Ovary (tissue), 9 donors: Measurements from ENCODE around the gene KISS1. TPM values are rescaled to one million over a fixed set of nuclear protein-coding genes. Genes with fewer than 3 reads are reported as not detected.

Source experiments
- DNase-seq, 5 donors: peaks; one replicate each; pipeline ENCODE4 v3.0.0-alpha.2; 2019 to 2020
- H3K27ac ChIP-seq, 2 donors: fragments of 200-600 bp; one replicate each; pipeline versions ENCODE4 v1.5.1 to v1.8.0; 2019 to 2022
- H3K27me3 ChIP-seq: fragments of 200-600 bp; one replicate; pipeline ENCODE4 v1.8.0; 2022
- H3K36me3 ChIP-seq: fragments of 200-600 bp; sonication (generic); one replicate; pipeline ENCODE4 v1.5.1; 2019
- H3K4me1 ChIP-seq: one replicate; pipeline ENCODE4 v1.8.1; 2013; ENCODE audit warnings: mild to moderate bottlenecking, moderate library complexity; ENCODE audit not compliant: insufficient read depth
- H3K4me3 ChIP-seq: fragments of 200-600 bp; sonication (generic); one replicate; pipeline ENCODE4 v1.5.1; 2017
- H3K9me3 ChIP-seq, 2 donors: fragments of 200-600 bp in 1 of 2; sonication (generic) in 1 of 2; one replicate each; pipeline versions ENCODE4 v1.5.1 to v1.8.1; 2013 to 2019; ENCODE audit warnings: mild to moderate bottlenecking in 1 of 2, moderate library complexity in 1 of 2
- EP300 ChIP-seq: sonication (generic); formaldehyde crosslinking; IDR thresholded peaks from one replicate; pipeline ENCODE4 v1.6.1; 2017; ENCODE audit warnings: antibody characterized with exemption
- POLR2A ChIP-seq: fragments of 450-650 bp; IDR thresholded peaks from one replicate; pipeline ENCODE4 v1.6.1; 2017; ENCODE audit warnings: antibody characterized with exemption, mild to moderate bottlenecking, moderate library complexity
- WGBS, 3 donors: extraction: QIAGEN DNeasy Blood & Tissue Kit in 1 of 3; methylation state at CpG; one replicate each; pipeline versions ENCODE4 v1.1.5 to v1.1.7; 2013 to 2017; 5-methylcytosine and 5-hydroxymethylcytosine counted together
- intact Hi-C, 4 donors: fragments of 100-400 bp; cut with DNase I; formaldehyde crosslinking; loops; one replicate each; pipeline versions ENCODE4 v1.11.0 to v1.15.1; 2022 to 2023
- polyA plus RNA-seq, 2 donors: library from polyadenylated mRNA; stranded (reverse); fragments of 200-250 nt in 1 of 2; fragments of 350-450 nt in 1 of 2; fragmentation: Illumina TruSeq in 1 of 2; extraction: RNeasy Lipid Tissue Mini Kit (QIAGEN cat#74804) in 1 of 2; gene quantifications; one replicate each; pipeline ENCODE4 v1.2.3, GENCODE V29; 2013 to 2014
- total RNA-seq, 7 donors: library from RNA; depleted of rRNA in 2 of 7; stranded (reverse); fragments of >200 nt in 2 of 7; fragmentation: NEBNext Ultra II Directional in 3 of 7; extraction: Animal tissue kit (Norgen Biotek cat#: 25700) in 3 of 7; gene quantifications; one replicate each; pipeline versions ENCODE4 v1.1.0 to v1.2.4, GENCODE V29; 2016 to 2023
- TF ChIP-seq, protein P1 (sequence below), 3 donors: fragments of 450-650 bp in 2 of 3; fragments of 200-600 bp in 1 of 3; IDR thresholded peaks; one replicate each; pipeline versions ENCODE4 v1.5.1 to v1.8.0; 2016 to 2022; ENCODE audit warnings: antibody characterized with exemption in 3 of 3, mild to moderate bottlenecking in 1 of 3
- donor health status: DM: no; HTN: no; CAD: no; lungs with moderate emphysema.
- donor health status: DM: no; HTN: no; CAD: no.
- donor health status: Bipolar disorder and iron deficiency.
- donor health status: DM: yes; HTN: yes; CAD: no.
- donor health status: DM: no; HTN: no; CAD: no.
- donor health status: DM: yes; HTN: yes; CAD: no.

KISS1 gene
- total and polyA plus RNA-seq, 9 donors = 0.35 TPM; not detected in 8

DNA sequence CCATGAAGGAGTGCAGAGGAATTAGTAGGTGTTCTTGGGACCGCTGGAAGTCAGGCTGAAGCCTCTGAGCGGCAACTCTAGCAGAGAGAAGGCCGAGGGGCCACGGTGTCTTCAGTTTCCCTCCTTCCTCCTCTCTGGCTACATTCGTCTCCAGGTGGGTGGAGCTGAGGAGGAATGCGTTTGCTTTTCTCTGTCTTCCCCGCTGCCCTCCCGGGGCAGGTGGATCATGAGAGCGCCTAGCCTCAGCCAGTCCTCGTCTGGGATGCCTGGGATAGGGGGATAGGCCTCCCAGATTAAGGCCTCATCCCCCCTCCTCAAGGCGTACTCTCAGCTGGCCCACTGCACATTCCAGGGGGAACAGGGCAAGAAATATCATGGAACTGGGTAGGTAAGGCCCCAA lies 25.0 kb upstream of the KISS1 start:
- intact Hi-C loops = no loop called here
- no peak overlapping the region for H3K27ac ChIP-seq
- no peak for DNase-seq
- 82 to 92% (median 87%) methylated on average over 11 of the region's 11 CpGs for WGBS, 3 donors
- TF ChIP-seq, protein P1, sequence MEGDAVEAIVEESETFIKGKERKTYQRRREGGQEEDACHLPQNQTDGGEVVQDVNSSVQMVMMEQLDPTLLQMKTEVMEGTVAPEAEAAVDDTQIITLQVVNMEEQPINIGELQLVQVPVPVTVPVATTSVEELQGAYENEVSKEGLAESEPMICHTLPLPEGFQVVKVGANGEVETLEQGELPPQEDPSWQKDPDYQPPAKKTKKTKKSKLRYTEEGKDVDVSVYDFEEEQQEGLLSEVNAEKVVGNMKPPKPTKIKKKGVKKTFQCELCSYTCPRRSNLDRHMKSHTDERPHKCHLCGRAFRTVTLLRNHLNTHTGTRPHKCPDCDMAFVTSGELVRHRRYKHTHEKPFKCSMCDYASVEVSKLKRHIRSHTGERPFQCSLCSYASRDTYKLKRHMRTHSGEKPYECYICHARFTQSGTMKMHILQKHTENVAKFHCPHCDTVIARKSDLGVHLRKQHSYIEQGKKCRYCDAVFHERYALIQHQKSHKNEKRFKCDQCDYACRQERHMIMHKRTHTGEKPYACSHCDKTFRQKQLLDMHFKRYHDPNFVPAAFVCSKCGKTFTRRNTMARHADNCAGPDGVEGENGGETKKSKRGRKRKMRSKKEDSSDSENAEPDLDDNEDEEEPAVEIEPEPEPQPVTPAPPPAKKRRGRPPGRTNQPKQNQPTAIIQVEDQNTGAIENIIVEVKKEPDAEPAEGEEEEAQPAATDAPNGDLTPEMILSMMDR (IDR thresholded peaks at IDR 0.05) = no peak
- TF ChIP-seq POLR2A = no peak
- no peak for TF ChIP-seq EP300
- H3K36me3 ChIP-seq = no peaks in the 10 kb centered on the region
- no peaks in the 10 kb centered on the region for H3K4me1 ChIP-seq
- no peaks in the 10 kb centered on the region for H3K9me3 ChIP-seq
- no peak overlapping the region for H3K4me3 ChIP-seq
- no peaks in the 10 kb centered on the region for H3K27me3 ChIP-seq

DNA sequence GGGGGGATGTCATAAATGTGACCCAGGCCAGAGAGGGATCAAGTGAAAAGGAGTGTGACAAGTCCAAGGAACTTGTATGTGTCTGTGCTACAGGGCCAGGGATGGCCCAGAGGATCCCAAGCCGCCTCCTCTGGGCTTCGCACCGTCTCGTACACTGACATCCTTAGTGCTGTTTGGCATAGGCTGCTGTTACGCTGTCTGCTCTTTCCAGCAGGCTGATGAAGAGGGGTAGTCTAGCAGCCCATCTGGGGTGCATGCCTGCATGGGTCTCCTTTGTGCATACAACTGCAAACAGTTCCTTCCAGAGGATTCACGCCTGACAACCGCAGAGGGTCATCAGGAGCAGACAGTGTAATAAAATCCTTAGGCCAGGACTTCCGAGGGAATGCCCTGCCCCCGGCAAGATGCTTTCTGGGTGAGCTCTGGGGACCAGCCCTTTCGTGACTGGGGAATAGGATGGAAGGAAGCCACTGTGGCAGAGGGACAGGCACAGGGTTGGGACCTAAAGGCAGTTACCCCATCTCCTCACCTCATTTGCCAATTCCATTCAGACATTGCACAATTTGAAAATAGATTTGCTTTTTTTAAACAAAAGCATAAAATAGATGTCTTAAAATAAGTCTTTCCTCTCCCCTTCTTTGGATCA lies 23.8 kb upstream of the KISS1 start:
- Histone ChIP-seq H3K9me3 (no peaks in the 10 kb centered on the region), H3K27ac (no peak overlapping the region), H3K27me3 (no peaks in the 10 kb centered on the region), H3K4me1 (no peaks in the 10 kb centered on the region), H3K36me3 (no peaks in the 10 kb centered on the region), H3K4me3 (no peak overlapping the region)
- intact Hi-C loops = loop anchor here in 1 of 4 donors (10.0 kb wide), 1 partner anchor 515 kb away; no protein-coding TSS in a partner anchor
- 79 to 86% (median 83%) methylated on average over 10 of the region's 10 CpGs for WGBS, 3 donors
- TF ChIP-seq POLR2A = no peak
- TF ChIP-seq, protein P1 (IDR thresholded peaks at IDR 0.05) = no peak
- TF ChIP-seq EP300 = no peak
- no peak for DNase-seq

DNA sequence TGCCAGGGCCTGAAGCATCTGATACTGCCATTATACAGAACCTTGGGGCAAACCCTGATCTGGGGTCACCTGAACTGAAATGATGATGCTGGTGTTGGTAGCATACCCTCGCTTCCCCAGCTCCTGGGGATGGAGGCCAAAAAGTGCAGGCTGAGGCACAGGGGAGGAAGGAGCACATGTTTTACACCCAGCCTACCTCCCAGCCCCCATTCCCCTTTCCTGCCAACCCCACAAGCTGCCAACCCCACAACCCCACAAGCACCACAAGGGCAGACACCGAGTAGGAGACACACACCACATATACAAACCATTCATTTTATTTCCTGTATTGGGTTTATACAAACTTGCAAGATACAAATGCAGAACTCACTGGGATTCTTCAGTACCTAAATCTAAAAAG lies 22.3 kb upstream of the KISS1 start:
- no peak for DNase-seq

DNA sequence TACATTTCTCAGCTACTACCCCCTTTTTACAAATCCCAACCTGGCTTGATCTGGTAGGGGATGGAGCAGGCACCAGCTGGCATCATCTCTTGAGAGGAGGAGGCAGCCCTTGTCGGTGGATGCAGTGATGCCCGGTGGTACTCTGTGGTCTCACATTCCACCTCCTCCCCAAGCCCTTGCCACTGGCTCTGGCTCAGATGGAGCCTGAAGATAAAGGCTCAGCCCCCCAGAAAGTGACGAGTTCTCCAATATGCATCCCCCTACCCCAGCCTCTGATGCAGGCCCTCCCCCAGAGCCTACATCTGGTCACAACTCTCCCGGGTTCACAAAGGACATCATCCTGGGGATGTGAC lies 21.3 kb upstream of the KISS1 start:
- H3K27me3 ChIP-seq = no peaks in the 10 kb centered on the region
- H3K4me1 ChIP-seq = no peaks in the 10 kb centered on the region
- H3K4me3 ChIP-seq = no peak overlapping the region
- 33 to 61% (median 35%) methylated on average over 4 of the region's 4 CpGs for WGBS, 3 donors
- TF ChIP-seq POLR2A (no peak), EP300 (no peak)
- TF ChIP-seq, protein P1 (IDR thresholded peaks at IDR 0.05) = no peak
- no peaks in the 10 kb centered on the region for H3K36me3 ChIP-seq
- H3K27ac ChIP-seq = no peak overlapping the region
- no peaks in the 10 kb centered on the region for H3K9me3 ChIP-seq
- no peak for DNase-seq
- intact Hi-C loops = loop anchor here in 2 of 4 donors (2.0 to 10.0 kb wide), 2 partner anchors 149 to 513 kb away; no protein-coding TSS in a partner anchor

More for the DNA sequence above, 22.3 kb upstream of the KISS1 start:
- Histone ChIP-seq H3K27me3 (no peaks in the 10 kb centered on the region), H3K36me3 (no peaks in the 10 kb centered on the region), H3K27ac (no peak overlapping the region), H3K4me1 (no peaks in the 10 kb centered on the region), H3K4me3 (no peak overlapping the region), H3K9me3 (no peaks in the 10 kb centered on the region)
- TF ChIP-seq, protein P1 (IDR thresholded peaks at IDR 0.05) = no peak
- no peak for TF ChIP-seq POLR2A
- no peak for TF ChIP-seq EP300
- intact Hi-C loops = loop anchor here in 1 of 4 donors (10.0 kb wide), 1 partner anchor 514 kb away; no protein-coding TSS in a partner anchor
- WGBS, 3 donors = 61 to 71% (median 66%) methylated on average over 2 of the region's 2 CpGs
